Hindlimb muscle (tissue), 1 donor: ENCODE data around the gene ZCCHC10. TPM values are rescaled to one million over a fixed set of nuclear protein-coding genes. Genes with fewer than 3 reads are reported as not detected.
"Not testable (repeated sequence)": the region's sequence is repeated elsewhere in the genome, so short reads cannot be mapped to it uniquely, and the experiment has no call there.

ENCODE experiments used
- DNase-seq: peaks from one replicate; pipeline ENCODE4 v3.0.0-alpha.2; 2013
- polyA plus RNA-seq: library from polyadenylated mRNA; unstranded; fragments of 120-200 nt; gene quantifications from one replicate; pipeline ENCODE4 v1.2.1, GENCODE V29; 2013; ENCODE audit not compliant: insufficient read length

Gene ZCCHC10
- polyA plus RNA-seq, 1 donor: 21.4 TPM

DNA sequence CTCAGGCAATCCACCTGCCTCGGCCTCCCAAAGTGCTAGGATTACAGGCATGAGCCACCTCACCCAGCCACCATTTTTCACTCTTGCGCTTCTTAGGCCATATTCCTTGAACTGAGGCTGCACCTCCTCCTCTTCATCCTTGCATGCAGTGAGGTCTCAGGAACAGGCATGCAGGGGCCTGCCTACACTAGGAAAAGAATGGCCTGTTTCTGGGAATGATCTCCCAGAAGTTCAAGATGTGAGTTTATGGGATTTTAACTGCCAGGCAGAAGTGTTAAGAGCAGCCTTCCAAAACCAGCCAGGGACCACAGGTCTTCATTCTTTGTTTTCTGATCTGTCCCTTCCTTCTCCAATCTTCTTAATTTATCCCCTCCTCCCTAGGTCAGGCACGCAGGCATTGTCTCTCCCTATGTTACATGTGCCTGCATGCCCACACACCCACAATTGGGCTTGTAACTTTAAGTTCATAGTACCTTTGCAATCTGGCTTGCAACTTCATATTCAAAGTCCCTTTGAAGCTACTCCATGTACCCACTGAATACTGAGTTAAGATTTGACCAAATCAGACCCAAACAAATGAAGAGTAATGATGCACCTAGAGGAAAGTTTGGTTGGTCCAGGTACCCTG is 14.9 kb upstream of the ZCCHC10 start:
- DNase-seq: no peak

DNA sequence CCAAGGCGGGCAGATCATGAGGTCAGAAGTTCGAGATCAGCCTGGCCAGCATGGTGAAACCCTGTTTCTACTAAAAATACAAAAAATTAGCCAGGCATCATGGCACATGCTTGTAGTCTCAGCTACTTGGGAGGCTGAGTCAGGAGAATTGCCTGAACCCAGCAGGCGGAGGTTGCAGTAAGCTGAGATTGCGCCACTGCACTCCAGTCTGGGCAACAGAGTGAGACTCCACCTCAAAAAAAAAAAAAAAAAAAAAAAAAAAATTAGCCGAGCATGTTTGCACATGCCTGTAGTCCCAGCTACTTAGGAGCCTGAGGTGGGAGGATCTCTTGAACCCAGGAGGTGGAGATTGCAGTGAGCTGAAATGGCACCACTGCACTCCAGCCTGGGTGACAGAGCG is 10.3 kb upstream of the ZCCHC10 start:
- DNase-seq: not testable (repeated sequence)

DNA sequence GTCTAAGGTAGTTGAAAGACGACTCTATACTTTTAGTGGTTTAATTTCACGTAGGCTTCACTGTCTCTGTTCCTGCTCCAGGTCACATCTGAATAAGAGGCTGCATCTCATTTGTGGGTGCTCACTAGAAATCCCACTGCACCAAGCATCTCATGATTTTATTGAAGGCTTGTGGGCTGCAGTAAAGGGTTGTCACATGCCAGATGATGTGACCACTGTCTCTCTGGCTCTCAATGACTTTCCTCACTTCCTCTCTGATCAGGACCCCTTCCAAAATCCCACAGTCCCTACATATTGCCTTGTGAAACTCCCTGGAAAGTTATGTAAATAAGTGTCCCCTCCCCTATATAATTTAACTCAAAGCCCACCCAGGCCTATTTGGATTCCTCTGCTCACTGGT is 8.9 kb upstream of the ZCCHC10 start:
- no peak for DNase-seq

DNA sequence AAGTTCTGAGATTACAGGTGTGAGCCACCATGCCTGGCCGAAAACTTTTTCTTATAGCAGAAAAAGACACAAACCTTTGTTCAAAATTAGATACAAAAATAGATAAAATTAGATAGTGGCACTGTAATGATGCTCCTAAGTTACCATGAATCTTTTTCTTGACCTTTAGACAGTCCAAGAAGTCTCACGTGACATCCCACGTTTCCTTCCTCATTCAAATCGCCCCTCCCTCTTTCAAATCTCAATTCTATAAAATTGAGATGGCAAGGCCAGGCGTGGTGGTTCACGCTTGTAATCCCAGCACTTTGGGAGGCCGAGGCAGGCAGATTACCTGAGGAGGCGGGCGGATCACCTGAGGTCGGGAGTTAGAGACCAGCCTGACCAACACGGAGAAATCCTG is 7.7 kb upstream of the ZCCHC10 start:
- DNase-seq: no peak

DNA sequence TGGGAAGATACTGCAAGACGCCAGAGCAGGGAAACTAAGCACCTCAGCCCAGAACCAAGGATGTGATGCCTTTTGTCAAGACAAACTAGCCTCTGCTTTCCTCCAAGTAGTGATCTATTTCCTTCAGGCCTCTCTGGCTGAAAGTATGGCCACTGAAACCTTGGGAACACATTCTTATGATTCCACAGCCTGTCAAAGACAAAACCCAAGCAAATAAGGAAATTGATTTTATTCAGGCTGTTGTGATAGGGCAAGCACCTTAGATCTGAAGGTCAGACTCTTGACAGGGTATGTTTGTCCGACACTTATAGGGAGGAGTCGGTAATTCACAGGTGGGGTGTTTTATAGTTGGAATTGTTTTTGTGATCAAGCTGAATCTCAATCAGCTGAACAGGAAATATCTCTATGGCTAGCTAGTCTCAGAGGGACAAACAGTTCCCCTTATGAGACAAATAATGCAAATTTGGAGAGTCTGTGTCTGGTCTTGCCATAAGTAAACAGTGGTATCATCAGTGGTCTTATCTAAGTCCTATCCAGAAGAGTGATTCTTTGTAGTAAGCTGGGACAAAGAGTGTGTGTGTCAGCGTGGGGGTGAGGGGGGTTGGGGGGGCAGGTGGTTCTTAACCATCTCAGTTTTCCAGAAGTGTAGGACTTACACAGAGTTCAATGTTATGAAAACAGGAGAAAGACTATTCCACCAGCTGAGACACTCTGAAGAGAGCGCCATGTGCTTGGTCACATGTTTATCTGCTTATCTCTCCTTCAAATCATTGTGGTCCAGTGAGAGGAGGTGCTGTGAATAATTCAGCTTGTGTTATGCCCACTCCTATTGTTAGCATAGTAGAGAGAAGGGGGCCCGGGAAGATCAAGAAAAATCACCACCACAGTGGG is 6.7 kb upstream of the ZCCHC10 start:
- no peak for DNase-seq

DNA sequence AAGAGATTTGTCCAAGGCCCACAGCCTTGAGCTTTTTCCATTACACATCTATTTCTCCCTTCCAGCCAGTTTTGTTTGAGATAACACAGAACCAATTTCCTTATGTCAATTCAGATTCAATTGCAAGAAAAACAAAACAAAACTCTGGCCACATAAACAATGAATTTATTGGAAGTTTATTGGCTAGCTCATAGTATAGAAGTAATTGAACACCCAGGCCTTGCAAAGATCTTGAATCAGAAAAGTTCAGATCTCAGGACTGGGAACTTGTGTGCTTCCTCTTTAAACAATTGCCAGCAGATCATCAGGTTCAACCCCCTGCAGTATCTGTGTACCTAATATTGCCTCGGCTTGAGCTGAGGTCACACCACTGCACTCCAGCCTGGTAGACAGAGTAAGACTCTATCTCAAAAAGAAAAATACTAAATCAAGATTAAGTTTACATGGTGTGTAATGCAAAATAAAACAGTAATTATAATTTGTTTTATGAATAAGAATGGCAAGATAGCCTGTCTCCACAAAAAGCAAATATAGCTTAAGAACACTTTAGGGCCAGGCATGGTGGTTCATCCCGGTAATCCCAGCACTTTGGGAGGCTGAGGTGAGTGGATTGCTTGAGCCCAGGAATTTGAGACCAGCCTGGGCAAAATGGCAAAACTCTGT is 4.1 kb upstream of the ZCCHC10 start:
- no peak for DNase-seq

DNA sequence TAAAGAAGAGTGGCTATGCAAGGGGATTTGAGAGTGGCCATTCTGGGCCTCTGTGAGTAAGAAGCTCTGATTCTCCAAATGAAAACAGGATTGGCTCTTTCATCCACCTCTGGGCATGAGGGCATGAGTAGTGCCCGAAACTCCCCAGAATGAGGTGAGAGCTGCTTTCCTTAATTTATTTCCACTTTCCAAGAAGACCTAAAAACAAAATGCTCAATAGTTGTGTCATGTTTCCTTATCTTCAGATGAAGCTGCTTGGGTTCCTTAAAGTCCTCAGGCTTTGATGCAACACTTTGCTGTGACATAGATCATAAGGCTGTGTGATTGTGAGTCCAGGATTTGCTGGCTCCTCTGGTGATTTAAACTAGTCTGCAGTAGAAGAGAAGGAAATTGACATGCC is 3.1 kb upstream of the ZCCHC10 start:
- no peak for DNase-seq

DNA sequence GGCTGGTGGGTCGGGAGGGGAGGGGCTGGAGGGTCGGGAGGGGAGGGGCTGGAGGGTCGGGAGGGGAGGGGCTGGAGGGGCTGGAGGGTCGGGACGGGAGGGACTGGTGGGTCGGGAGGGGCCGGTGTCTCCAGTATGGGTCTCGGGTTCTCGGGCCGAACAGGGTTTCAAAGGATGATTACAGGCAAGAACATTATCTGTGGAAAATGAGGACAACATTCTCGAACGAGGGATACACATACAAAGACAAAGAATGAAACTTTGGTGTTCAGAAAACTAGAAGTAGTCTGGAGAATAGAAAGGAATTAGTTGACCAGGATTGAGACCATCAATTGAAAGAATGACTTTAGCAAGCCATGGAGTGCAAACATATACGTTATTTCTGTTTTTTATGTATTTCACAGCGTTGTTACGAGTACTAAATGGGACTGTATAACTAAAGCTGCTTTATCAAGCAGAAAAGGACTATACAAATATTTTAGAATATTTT is 360 bp upstream of the ZCCHC10 start:
- no peak for DNase-seq

DNA sequence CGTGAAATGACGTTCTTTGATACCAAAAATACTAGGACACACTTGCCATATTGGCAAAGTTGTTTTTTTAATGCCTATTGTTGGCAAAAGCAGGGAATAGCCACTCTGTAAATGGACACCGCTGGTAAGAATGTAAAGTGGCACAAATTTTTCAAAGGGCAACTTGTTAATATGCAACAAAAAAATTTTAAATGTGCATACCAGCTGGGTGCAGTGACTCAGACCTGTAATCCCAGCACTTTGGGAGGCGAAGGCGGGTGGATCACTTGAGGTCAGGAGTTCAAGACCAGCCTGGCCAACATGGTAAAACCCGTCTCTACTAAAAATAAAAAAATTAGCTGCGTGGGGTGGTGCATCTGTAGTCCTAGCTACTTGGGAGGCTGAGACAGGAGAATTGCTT is 6.9 kb downstream of the ZCCHC10 start:
- DNase-seq: not testable (repeated sequence)

DNA sequence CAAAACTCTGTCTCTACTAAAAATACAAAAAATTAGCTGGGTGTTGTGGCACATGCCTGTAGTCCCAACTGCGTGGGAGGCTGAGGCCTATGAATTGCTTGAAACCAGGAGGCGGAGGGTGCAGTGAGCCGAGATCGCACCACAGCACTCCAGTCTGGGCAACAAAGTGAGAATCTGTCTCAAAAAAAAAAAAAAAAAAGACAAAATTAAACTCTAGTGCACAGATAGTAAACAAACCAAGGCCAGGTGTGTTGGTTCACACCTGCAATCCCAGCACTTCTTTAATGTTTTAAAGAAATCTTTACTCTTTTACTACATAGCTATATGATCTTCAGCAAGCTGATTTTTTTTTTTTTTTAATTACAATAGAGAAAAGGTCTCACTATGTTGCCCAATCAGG is 8.4 kb downstream of the ZCCHC10 start:
- no peak for DNase-seq

DNA sequence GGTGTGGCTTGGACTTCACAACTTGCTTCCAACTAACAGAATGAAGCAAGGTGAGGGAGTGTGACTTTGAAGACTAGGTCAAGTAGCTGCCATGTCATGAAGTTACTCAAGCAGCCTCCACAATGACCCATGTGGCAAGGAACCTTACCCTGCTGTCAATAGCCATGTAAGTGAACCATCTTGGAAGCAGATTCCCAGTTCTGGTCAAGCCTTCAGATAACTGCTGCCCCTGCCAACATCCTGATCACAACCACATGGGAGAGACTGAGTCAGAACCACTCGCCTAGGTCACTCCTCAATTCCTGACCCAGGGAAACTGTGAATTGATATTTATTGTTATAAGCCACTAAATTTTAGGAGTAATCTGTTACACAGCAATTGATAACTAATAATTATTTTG is 10.9 kb downstream of the ZCCHC10 start:
- DNase-seq: no peak

DNA sequence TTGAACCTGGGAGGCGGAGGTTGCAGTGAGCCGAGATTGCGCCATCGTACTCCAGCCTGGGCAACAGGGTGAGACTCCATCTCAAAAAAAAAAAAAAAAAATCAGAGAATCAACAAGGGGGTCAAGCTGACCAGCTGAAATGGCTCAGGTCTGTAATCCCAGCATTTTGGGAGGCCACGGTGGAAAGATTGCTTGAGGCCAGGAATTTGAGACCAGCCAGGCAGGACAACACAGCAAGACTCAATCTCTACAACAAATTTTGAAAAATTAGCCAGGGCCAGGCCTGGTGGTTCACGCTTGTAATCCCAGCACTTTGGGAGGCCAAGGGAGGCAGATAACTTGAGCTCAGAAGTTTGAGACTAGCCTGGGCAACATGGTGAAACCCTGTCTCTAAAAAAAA is 17.9 kb downstream of the ZCCHC10 start:
- not testable (repeated sequence) for DNase-seq

DNA sequence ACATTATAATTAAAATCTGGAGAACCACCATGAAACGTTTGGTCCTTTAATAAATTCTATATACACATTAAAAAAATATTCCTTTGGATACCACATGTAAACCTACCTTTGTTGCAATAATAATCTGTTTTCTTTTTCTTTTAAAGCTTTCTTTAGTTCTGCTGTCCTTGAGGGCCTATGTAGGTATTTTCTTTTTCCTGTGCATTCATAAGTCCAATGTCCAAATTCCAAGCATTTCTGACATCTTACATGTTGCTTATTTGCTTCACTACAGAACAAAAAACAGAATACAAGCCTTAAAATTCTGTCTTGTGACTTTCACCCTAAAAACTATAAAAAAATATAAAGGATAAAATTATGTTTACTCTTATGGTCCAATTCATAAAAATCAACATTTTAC is 19.7 kb downstream of the ZCCHC10 start:
- DNase-seq: no peak

DNA sequence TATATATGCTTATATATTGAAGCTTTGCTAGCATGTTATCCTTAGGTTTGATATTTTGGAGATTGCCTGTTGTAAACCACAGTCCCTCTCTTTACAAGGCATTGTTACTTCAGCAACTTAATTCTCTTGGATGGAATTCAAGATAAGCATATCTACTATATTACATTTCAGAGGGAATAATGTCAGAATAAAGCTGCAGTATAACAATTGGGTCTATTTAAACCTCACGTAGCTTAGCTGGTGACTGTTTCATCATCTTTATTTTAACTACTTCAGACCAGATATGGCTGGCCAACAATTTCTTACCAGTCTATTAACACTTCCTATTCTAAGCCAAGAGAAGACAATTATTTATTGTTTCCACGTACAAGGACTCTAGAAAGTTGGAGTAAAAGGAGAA is 27.1 kb downstream of the ZCCHC10 start:
- DNase-seq: no peak

DNA sequence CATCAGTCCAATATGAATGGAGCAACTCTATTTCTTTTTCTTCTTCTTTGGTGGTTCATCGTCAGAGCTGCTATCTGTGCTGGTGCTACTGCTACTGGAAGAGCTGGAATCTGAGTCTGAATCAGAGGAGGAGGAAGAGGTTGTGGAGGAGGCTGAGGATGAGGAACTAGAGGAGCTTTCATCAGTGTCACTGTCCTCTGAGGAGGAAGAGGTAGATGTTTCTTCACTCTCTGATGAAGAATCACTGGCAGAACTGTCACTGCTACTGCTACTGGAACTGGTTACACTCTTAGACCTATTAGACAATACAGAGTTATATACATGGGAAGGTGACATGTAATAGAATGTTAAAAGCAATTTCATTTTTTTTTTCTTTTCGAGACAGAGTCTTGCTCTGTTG is 27.8 kb downstream of the ZCCHC10 start:
- no peak for DNase-seq

DNA sequence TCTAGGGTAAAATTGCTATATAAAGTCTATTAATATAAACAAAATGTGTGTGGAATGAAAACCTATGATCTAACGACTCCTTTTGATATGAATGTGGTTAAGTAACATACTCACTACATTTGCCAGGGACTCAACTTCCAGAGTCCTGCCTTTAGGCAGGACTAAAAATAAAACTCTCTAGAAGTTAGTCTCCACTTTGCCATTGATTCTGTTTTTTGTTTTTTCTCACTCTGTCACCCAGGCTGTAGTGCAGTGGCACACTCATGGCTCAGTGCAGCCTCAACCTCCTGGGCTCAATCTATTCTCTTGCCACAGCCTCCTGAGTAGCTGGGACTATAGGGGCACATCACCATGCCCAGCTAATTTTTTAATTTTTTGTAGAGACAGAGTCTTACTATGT is 30.0 kb downstream of the ZCCHC10 start:
- no peak for DNase-seq

DNA sequence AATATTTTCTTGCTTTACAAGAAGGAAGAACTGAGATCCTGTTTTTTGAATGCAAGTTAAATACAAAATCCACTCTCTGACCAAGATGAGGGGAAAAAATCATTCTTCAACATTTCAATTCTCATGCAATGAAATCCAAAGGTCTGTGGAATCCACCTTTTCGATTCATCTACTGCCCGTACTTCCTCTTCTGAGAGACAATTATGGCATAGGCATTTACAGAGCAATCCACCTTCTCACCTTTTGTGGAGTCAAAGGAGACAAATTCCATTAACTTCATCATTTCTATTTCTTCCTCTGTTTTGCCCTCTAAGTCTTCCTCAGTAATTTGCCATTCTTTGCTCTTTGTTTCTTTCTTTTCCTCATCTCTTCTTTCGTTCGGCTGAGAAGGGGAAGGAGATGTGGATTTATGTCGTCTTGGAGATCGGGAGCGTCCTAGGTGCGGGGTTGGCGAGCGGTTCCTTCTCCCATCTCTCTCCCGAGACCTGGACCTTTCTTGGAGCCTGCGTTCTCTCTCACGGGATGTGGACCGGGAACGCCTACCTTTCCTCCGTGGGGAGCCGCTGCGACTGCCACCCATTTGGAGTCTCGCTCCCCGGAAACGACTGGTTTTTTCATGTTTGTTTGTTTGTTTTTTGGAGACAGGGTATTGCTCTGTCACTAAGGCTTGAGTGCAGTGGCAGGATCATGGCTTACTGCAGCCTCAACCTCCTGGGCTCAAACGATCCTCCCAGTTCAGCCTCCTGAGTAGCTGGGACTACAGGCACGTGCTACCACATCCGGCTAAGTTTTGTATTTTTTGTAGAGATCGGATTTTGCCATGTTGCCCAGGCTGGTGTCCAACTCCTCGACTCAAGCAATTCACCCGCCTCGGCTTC is 38.6 kb downstream of the ZCCHC10 start:
- DNase-seq: no peak

DNA sequence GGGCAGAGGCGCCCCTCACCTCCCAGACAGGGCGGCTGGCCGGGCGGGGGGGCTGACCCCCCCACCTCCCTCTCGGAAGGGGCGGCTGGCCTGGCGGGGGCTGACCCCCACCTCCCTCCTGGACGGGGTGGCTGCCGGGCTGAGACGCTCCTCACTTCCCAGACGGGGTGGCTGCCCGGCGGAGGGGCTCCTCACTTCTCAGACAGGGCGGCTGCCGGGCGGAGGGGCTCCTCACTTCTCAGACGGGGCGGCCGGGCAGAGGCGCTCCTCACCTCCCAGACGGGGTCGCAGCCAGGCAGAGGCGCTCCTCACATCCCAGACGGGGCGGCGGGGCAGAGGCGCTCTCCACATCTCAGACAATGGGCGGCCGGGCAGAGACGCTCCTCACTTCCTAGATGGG is 43.4 kb downstream of the ZCCHC10 start:
- DNase-seq: not testable (repeated sequence)

DNA sequence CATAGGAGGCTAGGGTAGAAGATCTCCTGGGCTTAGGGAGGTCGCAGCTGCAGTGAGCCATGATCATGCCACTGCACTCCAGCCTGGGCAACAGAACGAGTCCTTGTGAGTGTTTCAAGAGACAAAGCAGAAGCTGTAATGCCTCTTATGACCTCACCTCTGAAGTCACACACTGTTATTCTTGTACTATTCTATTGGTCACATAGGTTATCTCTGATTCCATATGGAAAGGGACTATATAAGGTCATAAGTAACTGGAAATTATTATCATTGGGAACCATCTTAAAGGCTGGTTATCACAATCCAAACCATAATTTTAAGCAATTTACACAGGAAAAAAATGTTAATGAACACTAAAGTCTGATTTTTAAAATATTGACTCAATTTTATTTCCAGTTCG is 45.1 kb downstream of the ZCCHC10 start:
- DNase-seq: no peak

DNA sequence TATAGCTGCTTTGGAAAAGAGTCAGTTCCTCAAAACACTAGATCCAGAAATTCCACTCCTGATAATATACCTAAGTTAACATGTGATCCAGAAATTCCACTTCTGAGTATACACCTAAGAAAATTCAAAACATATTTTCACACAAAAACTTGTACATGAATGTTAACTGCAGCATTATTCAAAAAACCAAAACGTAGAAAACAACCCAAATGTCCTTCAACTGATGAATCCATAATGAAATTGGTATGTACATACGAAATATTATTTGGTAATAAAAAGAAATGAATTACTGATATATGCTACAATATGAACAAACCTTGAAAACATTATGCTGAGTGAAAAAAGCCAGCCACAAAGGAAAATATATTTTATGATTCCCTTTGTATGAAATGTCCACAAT is 46.4 kb downstream of the ZCCHC10 start:
- DNase-seq: no peak

DNA sequence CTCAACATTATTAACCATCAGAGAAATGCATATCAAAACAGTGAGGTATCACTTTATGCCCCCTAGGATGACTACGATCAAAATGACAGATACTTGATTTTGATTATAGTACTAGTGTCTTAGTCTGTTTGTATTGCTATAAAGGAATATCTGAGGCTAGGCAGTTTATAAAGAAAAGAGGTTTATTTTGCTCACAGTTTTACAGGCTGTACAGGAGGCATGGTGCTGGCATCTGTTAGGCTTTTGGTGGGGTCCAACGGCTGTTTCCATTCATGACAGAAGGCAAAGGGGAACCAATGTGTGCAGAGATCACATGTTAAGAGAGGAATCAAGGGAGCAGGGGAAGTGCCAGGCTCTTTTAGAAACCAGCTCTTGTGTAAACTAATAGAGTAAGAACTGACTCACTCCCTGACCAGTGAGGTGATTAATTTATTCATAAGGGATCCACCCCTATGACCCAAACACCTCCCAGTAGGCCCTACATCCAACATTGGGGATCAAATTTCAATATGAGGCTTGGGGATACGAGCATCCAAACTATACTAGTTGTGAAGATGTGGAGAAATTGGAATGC is 46.9 kb downstream of the ZCCHC10 start:
- DNase-seq: no peak

DNA sequence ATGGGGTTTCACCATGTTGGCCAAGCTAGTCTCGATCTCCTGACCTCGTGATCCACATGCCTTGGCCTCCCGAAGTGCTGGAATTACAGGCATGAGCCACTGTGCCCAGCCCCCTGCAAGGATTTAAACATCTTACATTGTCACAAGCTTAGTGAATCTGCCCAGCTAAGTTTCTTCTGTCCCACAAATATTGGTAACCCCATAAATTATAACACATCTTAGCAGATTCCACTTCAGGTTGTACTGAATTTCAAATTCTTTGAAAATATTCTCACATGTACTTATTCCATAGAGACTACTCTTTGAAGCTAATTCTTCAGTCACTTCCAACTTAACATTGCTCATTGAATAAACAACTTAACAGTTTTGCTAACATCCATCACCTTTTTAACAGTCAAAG is 49.5 kb downstream of the ZCCHC10 start:
- no peak for DNase-seq
